IPS DF 19.7 (cell line): ENCODE measurements around the gene SLAMF8.

Experiments used
- DNase-seq: peaks from one replicate; pipeline ENCODE4 v3.0.0-alpha.2; 2013; ENCODE audit warnings: low read depth, low spot score

Gene SLAMF8

GRCh38 chr1:159817276-159818041 lies 9.2 kb upstream of the SLAMF8 start:
- no peak for DNase-seq

GRCh38 chr1:159821171-159821867 lies 5.4 kb upstream of the SLAMF8 start:
- no peak for DNase-seq

- DNase-seq = no peak
Observed at GRCh38 chr1:159823406-159823805, 3.3 kb upstream of the SLAMF8 start.

- no peak for DNase-seq
Observed at GRCh38 chr1:159825564-159825963, 1.1 kb upstream of the SLAMF8 start.

- no peak for DNase-seq
Observed at GRCh38 chr1:159827102-159827490, 423 bp downstream of the SLAMF8 start.

GRCh38 chr1:159827549-159827948 lies 876 bp downstream of the SLAMF8 start:
- no peak for DNase-seq

GRCh38 chr1:159828176-159828575 lies 1.5 kb downstream of the SLAMF8 start:
- DNase-seq = no peak

- no peak for DNase-seq
Observed at GRCh38 chr1:159828581-159829272, 2.1 kb downstream of the SLAMF8 start.

GRCh38 chr1:159829273-159829634 lies 2.6 kb downstream of the SLAMF8 start:
- DNase-seq = no peak

GRCh38 chr1:159829822-159830465 lies 3.3 kb downstream of the SLAMF8 start:
- no peak for DNase-seq

- DNase-seq = no peak
Observed at GRCh38 chr1:159830722-159831121, 4.0 kb downstream of the SLAMF8 start.

GRCh38 chr1:159831412-159832141 lies 4.9 kb downstream of the SLAMF8 start:
- DNase-seq = no peak

- no peak for DNase-seq
Observed at GRCh38 chr1:159832309-159832708, 5.6 kb downstream of the SLAMF8 start.

- no peak for DNase-seq
Observed at GRCh38 chr1:159835356-159835755, 8.7 kb downstream of the SLAMF8 start.

- DNase-seq = no peak
Observed at GRCh38 chr1:159835862-159836525, 9.3 kb downstream of the SLAMF8 start.

- no peak for DNase-seq
Observed at GRCh38 chr1:159838715-159839114, 12.0 kb downstream of the SLAMF8 start.

GRCh38 chr1:159839116-159839849 lies 12.6 kb downstream of the SLAMF8 start:
- DNase-seq = no peak

- DNase-seq = no peak
Observed at GRCh38 chr1:159841749-159842148, 15.1 kb downstream of the SLAMF8 start.

GRCh38 chr1:159843459-159843858 lies 16.8 kb downstream of the SLAMF8 start:
- no peak for DNase-seq
